ENCODE data around the gene CHN1.

Gene CHN1

DNA sequence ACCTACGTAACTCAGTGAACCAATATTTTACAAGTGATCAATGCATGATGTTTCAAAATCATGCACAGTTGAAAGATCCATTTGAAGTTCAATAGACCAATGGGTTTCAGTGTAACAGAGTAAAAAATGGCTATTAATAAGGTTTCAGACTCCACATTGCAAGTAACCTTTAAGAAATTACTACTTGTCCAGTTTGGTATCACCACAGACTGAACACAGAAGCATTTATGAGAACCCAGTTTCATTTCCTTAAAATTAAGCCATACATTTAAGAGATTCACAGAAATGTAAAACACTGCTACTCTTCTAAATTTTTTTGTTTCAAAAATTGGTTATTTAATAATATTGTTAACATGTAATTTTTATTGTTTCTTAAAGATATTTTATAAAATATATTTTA, 142.0 kb downstream of the CHN1 start:
- no peak for DNase-seq

DNA sequence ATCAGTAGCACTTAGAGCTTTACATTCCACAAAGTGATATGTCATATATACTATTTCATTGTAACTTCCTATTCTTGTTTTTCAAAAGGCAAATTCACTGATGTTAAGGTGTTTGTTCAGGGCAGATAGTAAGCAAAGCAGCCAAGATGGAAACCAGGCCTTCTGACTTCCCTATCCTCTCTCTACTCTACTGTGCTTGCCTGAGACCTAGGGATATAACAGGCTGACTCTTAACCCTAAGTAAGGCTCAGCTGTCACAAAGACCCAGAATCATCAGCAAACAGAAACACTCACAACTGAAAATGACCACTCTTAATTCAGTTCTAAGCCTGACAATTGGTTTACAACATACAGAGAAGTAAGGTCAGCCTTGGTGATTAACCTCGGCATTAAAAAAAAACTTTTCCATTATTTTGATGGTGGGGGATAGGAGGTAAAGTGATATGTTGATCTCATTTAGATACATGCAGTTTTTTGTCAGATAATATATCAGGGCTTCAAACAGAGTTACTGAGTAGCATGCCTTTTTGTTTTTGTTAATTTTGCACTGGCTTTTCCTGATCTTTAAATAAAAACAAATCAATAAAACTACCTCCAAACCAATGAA, 145.5 kb downstream of the CHN1 start:
- no peak for DNase-seq

DNA sequence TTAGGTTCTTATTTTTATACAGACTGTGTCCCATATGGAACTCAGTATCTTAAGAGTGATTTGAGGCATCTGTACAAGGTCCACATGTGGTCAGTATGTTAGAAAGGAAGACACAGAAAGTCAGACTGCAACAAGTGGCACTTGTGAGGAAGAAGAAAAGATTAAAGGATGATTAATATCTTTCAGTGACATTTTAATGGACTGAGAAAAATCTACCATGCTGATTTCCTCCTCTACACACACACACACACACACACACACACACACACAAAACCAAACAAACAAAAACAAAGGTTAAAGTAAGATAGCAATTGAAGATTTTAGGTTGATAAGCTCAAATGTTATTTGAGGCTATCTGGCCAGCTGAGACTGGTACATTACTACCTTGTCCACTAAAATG, 146.4 kb downstream of the CHN1 start:
- no peak for DNase-seq

DNA sequence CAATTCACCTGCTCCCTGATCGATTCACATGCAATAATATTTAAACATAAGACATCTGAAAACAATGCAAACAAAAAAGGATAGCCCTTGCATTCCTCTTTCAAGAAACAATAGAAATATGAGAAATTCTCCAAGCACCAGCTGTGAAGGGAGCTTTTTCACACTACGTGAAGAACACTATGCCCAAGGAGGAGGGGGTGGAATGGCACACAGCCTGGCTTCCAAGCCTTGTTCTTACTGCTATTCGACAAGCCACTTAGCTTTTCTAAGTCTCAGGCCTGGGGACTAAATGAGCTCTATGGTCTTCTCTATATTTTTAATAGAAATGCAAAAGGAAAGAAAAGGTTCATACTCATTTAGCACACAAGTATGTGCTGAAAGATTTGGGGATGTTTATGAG, 148.7 kb downstream of the CHN1 start:
- DNase-seq, result no peak

DNA sequence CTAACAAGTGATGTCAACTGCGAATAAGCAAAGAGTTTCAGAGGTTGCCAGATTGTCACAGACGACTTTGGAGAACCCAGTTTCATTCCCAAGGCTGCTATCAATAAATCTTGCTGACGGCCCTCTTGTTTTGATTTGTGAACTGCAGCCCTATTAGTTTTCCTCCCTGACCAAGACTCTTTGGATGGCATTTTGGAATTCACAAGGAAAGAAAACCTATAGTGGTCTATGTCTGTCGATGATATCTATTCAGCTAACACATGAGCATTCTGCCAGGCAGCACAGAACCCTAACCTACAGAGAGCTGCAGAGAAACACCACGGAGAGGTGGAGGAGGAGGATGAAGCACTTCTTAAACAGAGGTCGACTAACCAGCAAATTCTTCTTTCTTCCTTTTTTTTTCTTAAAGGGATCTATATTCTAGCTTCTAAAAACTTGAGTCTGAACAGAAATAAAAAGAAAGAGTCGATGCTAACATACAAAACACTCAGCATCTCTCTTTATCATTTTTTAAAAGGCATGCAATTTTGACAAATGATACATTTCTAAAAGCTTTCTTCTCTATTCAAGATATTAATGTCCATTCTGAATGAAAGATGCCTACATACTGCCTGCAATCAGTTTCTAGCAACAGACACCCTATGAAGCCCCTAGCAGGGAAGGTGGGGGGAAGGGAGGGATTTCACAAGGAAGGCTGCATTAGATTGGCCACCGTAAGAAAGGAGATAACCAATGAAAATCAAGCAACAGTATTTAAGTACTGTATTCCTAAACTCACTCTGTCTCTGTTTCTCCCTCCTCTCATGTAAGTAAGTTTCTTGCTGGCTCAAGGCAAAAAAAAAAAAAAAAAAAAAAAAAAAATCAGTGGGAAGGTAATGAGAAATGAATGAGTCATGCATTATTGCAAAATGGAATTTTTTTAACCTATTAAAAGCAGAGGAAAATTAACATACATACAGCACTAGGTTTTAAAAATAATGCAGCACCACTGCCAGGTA, 157.9 kb downstream of the CHN1 start:
- no peak for DNase-seq

DNA sequence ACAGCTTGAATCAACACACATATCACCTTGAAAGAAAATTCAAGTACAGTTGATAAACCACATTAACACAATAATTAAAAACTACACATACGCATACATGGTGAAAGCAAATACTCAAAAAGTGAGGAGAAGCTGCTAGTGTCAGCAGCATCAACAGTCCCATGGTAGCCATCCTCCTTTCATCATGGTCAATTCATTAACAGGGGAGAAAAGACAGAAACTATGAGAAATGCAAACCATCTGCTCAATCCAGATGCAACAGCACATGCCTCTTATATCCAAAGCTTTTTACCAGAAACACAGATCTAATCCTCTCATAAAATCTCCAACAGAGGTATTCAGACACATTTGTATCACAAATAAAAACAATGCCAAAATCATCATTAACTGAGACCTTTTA, 159.0 kb downstream of the CHN1 start:
- DNase-seq, result no peak

DNA sequence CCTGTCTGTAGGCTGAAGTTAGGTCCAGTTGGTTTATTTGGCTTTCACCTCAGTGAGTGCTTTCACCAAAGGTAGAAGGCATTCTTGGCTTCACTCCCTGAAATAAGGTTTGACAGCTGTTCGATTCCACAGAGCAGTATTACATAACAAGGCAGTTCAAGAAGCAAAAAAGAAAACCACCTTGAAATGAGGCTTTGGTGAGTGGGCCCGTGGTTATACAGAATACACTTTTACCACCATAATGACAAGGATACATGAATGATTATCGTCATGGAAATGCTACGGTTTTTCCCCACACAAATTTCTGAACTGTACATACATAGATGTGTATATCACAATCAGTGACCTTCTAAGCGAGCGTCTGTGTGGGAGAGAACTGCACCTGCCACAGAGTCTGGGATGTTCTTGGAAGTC, 160.9 kb downstream of the CHN1 start:
- no peak for DNase-seq

DNA sequence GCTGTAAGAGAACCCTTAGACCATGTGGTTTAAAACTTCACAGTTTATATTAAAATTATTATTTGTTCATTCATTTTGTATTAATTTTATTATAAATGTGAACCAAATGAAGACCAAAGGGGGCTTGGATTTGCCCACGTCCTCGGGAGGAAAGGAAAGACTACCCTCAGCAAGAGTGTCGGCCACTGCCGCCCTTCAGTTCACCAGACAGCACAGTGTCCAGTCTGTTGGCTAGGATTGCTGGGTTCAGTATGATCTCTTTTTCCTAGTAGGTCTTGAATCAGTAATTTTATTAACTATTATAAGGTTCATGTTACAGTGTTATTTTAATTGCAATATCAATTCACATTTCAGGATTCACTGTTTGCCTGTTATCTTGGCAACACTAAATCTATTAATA, 162.7 kb downstream of the CHN1 start:
- DNase-seq, result no peak

DNA sequence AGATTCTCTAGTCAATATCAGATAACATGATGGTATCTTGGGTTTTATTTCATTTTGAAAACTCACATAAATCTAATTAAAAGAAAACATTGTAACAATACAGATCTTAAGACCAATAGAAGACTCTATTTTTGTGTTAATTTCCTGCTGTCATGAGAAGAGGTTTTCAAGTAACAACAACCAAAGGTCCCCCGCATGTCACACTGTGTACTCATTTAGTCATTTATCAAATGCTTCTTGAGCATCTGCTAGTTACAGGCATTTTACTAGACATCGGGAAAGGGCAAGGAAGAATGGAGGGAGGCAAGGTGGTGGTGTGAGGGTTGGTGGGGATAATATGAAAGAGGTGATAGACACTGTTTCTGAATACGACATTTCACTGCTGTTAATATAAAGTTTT, 163.2 kb downstream of the CHN1 start:
- DNase-seq, result no peak

DNA sequence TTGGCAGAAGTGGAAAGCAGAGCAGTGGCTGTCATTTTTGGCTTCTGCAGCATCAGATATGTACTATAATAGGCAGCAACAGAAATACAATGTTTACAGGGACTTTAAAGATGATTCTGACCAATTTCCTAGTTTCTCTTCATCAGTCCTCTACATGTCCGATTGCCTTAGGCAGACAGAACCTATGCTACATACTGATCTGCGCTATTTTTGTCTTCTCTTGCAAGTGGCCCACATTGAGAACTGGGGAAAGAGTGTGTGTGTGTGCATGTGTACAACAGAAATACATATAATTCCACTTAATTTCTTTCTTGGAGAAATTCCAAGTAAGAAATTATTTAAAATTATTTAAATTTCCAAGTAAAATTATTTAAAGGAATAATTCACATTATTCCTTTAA, 163.8 kb downstream of the CHN1 start:
- DNase-seq, result no peak

DNA sequence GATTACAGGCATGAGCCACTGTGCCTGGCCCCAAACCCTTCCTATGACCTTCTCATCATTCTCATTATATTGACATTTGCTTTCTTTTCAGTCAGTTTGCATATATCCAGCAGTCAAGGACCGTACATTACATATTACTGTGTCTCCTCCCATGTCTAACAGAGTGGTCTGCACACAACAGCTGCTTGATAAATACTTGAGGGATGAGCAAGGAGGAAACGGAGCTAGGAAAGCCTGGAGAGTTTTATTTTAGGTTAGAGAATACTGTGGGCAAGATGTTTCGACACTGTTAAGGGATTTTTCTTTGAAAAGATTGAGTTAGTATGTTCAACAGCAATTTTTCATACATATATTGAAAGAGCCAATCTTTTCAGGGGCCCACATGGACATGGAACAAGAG, 164.7 kb downstream of the CHN1 start:
- no peak for DNase-seq

DNA sequence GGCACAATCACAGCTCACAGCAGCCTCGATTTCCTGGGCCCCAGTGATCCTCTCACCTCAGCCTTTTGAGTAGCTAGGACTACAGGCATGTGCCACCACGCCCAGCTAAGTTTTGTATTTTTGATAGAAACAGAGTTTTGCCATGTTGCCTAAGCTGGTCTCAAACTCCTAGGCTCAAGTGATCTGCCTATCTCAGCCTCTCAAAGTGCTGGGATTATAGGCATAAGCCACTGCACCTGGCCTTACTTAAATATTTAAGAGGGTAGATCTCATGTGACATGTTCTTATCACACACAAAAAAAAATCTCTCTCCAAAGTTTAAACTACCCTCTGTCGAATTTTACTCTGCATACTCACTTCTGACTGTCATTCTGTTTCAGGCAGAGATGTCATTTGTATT, 165.5 kb downstream of the CHN1 start:
- DNase-seq, result no peak

DNA sequence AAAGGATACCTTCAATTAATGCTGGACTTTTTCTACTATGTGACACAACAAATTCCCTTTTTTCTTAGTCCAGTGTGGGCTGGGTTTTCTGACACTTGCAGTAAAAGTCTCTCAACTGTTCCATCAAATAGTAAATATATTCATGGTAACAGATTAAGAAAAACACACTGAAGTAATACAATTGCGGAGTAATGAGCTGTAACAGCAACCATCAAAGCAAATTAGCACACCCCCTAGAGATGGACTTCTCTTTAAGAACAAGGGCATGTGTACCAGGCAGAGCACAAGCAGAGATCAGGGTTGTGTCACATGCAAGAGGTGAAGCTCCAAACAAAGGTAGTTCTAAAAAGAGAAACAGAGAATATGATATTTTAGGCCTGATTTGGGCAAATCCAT, 168.2 kb downstream of the CHN1 start:
- no peak for DNase-seq

DNA sequence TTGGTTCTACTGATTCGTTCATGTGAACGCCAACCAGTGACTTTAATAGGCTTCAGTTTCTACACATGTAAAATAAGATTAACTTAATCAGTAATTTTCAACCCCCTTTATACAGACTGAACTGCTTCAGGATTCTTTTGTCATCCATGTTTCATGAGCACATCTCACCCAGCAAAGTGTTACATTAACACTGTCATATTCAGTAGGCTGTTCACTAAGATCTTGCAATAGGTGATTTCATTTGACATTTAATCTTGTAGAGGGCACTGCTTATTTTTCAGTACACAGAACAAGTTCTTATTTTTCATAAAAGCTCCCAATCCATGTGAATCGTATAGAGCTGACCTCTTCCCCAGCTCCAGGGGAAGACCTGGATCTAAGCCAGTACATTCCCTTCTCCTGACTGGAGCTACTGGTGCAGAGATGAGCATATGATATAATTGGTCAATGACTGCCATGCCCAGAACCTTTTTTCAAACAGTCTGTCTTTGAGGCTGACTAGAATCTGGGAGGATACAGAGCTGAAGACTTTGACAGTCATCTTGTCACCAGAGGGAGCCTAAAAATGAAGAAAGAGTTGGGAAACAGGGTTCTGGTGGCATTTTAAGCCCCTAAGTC, 168.7 kb downstream of the CHN1 start:
- no peak for DNase-seq

DNA sequence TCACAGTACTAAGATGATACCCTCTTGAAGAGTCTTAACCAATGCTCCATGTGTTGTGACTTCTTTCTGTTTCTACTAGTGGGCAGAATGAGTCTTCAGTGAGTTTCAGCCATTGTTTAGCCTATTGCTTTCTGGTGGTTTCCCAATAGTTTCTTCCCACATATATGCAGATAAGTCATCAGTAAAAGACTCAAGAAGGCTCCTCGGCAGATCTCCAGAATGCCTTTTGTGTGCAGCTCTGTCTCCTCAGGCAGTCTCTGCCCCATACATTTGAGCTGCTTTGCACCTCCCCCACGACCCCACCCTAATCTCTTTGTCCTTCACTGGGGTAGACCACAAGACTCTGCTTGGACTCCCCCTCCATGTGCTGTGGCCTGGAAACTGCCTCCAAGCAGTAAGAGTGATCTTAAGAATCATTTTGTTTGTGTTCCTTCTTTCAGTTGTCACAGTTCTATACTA, 169.4 kb downstream of the CHN1 start:
- no peak for DNase-seq

DNA sequence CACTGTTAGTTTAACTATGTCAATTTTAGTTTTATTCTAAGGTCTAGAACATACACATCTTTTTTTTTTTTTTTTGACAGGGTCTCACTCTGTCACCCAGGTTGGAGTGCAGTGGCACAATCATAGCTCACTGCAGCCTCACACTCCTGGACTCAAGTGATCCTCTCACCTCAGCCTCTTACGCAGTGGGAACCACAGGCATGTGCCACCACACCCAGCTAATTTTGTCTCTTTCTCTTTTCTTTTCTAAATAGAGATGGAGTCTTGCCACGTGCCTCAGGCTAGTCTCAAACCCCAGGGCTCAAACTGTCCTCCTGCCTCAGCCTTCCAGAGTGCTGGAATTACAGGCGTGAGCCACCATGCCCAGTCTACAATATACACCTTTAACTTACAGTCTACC, 171.4 kb downstream of the CHN1 start:
- DNase-seq, result no peak

DNA sequence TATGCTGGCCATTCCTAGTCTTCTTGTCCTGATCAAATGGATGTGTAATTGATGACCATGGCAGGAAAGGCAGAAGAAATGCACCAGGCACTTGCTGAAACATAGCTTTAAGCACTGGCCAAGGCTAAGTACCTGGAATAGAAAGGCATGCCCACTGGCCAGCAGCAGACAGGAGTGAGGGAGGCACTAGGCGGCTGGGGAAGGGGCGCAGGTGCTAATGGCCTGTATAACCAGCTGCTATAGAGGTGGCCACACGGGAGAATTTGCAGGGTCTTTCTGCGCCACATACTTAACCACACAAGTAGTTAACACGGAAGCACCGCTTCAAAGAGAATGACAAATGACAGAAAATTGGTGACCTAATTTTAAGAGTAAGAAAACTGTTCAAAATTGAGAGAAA, 174.6 kb downstream of the CHN1 start:
- DNase-seq, result no peak

DNA sequence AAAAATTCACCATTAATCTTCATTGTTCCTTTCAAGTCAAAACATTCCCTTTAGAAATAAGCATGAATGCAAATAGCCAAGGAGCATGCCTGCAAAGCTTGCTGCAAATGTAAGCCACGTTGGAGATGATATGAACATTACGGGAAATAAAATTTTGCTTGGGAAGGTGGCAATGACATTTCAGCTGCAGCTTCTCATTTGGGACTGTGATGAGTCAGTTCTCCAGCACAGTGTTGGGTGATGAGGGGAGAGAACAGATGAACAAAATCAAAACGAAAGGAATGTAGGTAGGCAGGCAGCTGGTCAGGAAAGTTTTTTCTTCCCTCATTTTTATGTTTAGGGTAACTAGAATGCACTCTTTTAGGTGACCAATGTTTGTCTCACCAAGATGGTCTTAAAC, 175.6 kb downstream of the CHN1 start:
- DNase-seq, result no peak

DNA sequence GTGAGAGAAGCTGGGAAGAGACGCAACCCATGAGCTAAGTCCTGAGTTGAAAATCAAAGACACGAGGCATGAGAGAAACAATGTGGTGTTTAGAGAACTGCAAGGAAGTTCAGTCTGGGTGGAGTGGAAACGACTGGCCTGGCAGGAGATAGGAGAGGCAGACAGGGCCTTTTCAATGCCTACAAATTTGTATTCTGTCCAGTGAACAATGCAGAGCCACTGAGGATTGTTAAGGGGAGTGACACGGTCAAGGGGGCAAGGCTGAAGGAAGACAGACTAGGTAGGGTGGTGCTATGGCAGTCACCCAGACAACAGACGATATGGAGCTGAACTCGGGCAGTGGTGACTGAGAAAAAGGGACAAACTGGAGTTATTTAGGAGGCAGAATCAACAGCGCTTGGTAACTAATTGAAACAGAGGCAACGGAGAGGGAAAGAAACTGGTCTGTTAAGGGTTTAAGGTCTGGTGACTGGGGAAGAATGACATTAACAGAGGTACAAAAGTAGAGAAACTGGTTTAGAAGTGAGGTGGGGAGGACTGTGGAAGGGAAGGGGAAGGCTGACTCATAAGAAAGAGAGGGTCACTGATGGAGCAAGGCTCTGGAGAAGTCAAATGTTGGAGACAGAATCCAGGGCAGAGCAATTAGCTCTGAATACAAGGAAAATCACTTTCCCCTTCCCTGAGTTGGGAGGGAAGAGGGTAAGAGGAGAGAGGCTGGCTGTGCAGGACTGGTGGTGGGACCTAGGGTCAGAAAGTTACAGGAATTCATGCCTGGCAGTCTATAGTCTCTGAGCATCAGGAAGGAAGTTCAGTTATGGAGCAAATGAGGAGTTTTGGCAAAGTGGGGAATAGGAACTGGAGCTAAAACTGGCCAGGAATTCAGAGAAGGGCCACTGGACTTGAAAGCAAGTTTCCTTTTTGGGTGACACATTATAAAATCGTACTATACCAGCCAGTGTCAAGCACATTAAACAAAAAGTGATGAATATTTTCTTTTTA, 177.5 kb downstream of the CHN1 start:
- no peak for DNase-seq

DNA sequence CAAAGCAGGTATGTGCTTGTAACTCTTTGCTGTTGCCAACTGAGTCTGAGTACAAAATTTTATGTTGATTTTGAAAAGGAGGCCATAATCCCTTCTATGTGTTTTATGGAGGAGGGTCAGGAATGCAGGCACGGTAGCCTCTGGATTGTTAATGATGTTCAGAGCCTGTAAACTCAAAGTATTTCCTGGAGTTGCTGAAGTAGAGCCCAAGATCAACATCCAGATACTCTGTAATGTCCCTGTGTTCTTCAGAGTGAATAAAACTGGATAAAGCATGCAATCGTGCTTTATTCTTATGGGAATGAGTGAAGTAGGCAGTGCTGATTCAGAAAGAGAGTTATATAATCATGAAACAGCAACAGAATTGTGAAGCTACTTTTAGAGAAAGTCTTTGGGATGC, 179.1 kb downstream of the CHN1 start:
- DNase-seq, result no peak

DNA sequence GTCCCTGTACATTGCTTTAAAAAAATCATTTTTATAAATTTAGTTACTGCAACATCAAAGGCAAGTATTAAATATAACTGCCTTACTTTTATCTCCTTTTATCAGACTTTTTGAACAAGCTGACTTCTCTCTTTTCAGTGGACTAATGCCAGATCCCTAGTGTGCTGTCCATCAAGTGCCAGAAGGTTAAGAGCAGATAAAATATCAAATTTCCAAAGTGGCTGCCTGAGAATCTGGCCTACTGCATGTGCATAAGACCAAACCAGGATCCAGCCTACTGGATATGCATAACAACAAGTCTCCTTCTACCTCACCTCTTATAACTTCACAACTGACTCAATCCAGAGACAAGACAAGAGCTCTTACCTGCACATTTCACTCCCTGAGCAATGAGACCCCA, 181.1 kb downstream of the CHN1 start:
- DNase-seq, result no peak

DNA sequence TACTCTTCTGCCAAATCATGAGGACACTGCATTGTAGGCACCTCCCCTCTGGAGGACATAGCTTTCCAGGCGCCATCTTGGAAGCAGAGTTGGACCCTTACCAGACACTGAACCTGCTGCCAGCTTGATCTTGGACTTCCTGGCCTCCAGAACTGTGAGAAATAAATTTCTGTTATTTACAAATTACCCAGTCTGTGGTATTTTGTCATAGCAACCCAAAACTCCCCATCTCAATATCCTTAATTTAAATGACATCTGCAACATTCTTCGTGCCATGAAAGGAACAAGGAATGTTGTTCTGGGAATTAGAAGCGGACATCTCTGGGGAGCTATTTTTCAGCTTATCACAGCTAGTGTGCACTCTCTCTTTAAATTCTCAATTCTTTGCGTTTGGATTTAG, 183.6 kb downstream of the CHN1 start:
- no peak for DNase-seq

DNA sequence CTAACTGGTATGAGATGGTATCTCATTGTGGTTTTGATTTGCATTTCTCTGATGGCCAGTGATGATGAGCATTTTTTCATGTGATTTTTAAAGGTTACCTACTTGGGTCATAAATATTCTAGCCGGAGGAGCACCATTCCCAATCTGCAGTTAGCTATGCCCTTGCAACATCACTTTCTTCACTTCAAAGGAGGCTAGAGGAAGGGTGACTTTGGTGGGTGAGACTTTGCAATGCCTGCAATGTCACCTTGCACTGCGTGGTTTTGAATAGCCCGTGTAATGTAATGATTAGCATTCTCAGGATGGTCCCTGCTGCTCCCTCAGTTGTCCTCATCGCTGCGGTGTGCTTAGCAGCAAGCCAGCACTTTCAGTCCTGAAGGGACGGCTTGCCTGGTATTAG, 184.8 kb downstream of the CHN1 start:
- no peak for DNase-seq

Data from NCI-H1105 treated with DMSO at 0.1 percent for 48 hours (cell line).